ENCODE data around the gene AGBL4.

The AGBL4 gene

GRCh38 chr1:48908606-48909005, 1115.1 kb downstream of the AGBL4 start:
- Histone ChIP-seq H3K4me1 (ENCODE audit: control insufficient read depth, insufficient read depth, low read length, unreplicated experiment) (no peaks in the 10 kb centered on the region), H3K79me2 (ENCODE audit: control insufficient read depth, insufficient read depth, low read length, unreplicated experiment) (no peaks in the 10 kb centered on the region)

GRCh38 chr1:48906729-48907128, 1117.0 kb downstream of the AGBL4 start:
- H3K4me3 ChIP-seq (ENCODE audit: low read depth, low read length), result no peak overlapping the region
- 0 out of 2 replicates have a peak, but pooled peaks cover 7% of the 10 kb centered on the region for H3K27me3 ChIP-seq (ENCODE audit: insufficient read depth, low read length)
- no peak overlapping the region for H2AFZ ChIP-seq (ENCODE audit: low read length, unreplicated experiment)
- H3K27ac ChIP-seq (ENCODE audit: low read depth, low read length), result no peak overlapping the region
- no peaks in the 10 kb centered on the region for H3K4me1 ChIP-seq (ENCODE audit: control insufficient read depth, insufficient read depth, low read length, unreplicated experiment)
- H3K36me3 ChIP-seq (ENCODE audit: insufficient read depth, low read length), result no peaks in the 10 kb centered on the region
- no peaks in the 10 kb centered on the region for H3K79me2 ChIP-seq (ENCODE audit: control insufficient read depth, insufficient read depth, low read length, unreplicated experiment)

More at GRCh38 chr1:48908606-48909005, 1115.1 kb downstream of the AGBL4 start:
- H3K27me3 ChIP-seq (ENCODE audit: insufficient read depth, low read length), result peaks cover 12% of the 10 kb centered on the region
- H3K4me3 ChIP-seq (ENCODE audit: low read depth, low read length), result no peak overlapping the region
- H3K27ac ChIP-seq (ENCODE audit: low read depth, low read length), result no peak overlapping the region
- H3K36me3 ChIP-seq (ENCODE audit: insufficient read depth, low read length), result no peaks in the 10 kb centered on the region
- H2AFZ ChIP-seq (ENCODE audit: low read length, unreplicated experiment), result no peak overlapping the region

GRCh38 chr1:48906164-48906563, 1117.6 kb downstream of the AGBL4 start:
- no peak overlapping the region for H3K27ac ChIP-seq (ENCODE audit: low read depth, low read length)
- H2AFZ ChIP-seq (ENCODE audit: low read length, unreplicated experiment), result no peak overlapping the region
- H3K27me3 ChIP-seq (ENCODE audit: insufficient read depth, low read length), result 0 out of 2 replicates have a peak, but pooled peaks cover 7% of the 10 kb centered on the region
- no peak overlapping the region for H3K4me3 ChIP-seq (ENCODE audit: low read depth, low read length)
- no peaks in the 10 kb centered on the region for H3K79me2 ChIP-seq (ENCODE audit: control insufficient read depth, insufficient read depth, low read length, unreplicated experiment)
- H3K36me3 ChIP-seq (ENCODE audit: insufficient read depth, low read length), result no peaks in the 10 kb centered on the region
- H3K4me1 ChIP-seq (ENCODE audit: control insufficient read depth, insufficient read depth, low read length, unreplicated experiment), result no peaks in the 10 kb centered on the region

- Histone ChIP-seq H3K27me3 (ENCODE audit: insufficient read depth, low read length) (0 out of 2 replicates have a peak, but pooled peaks cover 3% of the 10 kb centered on the region), H3K4me3 (ENCODE audit: low read depth, low read length) (no peak overlapping the region), H3K36me3 (ENCODE audit: insufficient read depth, low read length) (no peaks in the 10 kb centered on the region), H3K27ac (ENCODE audit: low read depth, low read length) (no peak overlapping the region), H3K79me2 (ENCODE audit: control insufficient read depth, insufficient read depth, low read length, unreplicated experiment) (no peaks in the 10 kb centered on the region), H2AFZ (ENCODE audit: low read length, unreplicated experiment) (no peak overlapping the region), H3K4me1 (ENCODE audit: control insufficient read depth, insufficient read depth, low read length, unreplicated experiment) (no peaks in the 10 kb centered on the region)
Measured at GRCh38 chr1:48903291-48903690, 1120.5 kb downstream of the AGBL4 start.

- Histone ChIP-seq H3K79me2 (ENCODE audit: control insufficient read depth, insufficient read depth, low read length, unreplicated experiment) (no peaks in the 10 kb centered on the region), H2AFZ (ENCODE audit: low read length, unreplicated experiment) (no peak overlapping the region), H3K36me3 (ENCODE audit: insufficient read depth, low read length) (no peaks in the 10 kb centered on the region), H3K27ac (ENCODE audit: low read depth, low read length) (no peak overlapping the region), H3K27me3 (ENCODE audit: insufficient read depth, low read length) (peaks cover 5% of the 10 kb centered on the region; the same call in 1 of the 2 replicates), H3K4me3 (ENCODE audit: low read depth, low read length) (no peak overlapping the region), H3K4me1 (ENCODE audit: control insufficient read depth, insufficient read depth, low read length, unreplicated experiment) (no peaks in the 10 kb centered on the region)
Measured at GRCh38 chr1:48898894-48899293, 1124.9 kb downstream of the AGBL4 start.

- no peak overlapping the region for H3K27ac ChIP-seq (ENCODE audit: low read depth, low read length)
- H3K4me3 ChIP-seq (ENCODE audit: low read depth, low read length), result no peak overlapping the region
- H3K79me2 ChIP-seq (ENCODE audit: control insufficient read depth, insufficient read depth, low read length, unreplicated experiment), result no peaks in the 10 kb centered on the region
- peaks cover 8% of the 10 kb centered on the region; the same call in 1 of the 2 replicates for H3K27me3 ChIP-seq (ENCODE audit: insufficient read depth, low read length)
- H3K36me3 ChIP-seq (ENCODE audit: insufficient read depth, low read length), result no peaks in the 10 kb centered on the region
- no peak overlapping the region for H2AFZ ChIP-seq (ENCODE audit: low read length, unreplicated experiment)
- no peaks in the 10 kb centered on the region for H3K4me1 ChIP-seq (ENCODE audit: control insufficient read depth, insufficient read depth, low read length, unreplicated experiment)
Measured at GRCh38 chr1:48889615-48890014, 1134.1 kb downstream of the AGBL4 start.

GRCh38 chr1:48889082-48889481, 1134.7 kb downstream of the AGBL4 start:
- Histone ChIP-seq H3K27ac (ENCODE audit: low read depth, low read length) (no peak overlapping the region), H3K79me2 (ENCODE audit: control insufficient read depth, insufficient read depth, low read length, unreplicated experiment) (no peaks in the 10 kb centered on the region)

GRCh38 chr1:48887796-48888195, 1136.0 kb downstream of the AGBL4 start:
- Histone ChIP-seq H3K36me3 (ENCODE audit: insufficient read depth, low read length) (no peaks in the 10 kb centered on the region), H3K79me2 (ENCODE audit: control insufficient read depth, insufficient read depth, low read length, unreplicated experiment) (no peaks in the 10 kb centered on the region), H2AFZ (ENCODE audit: low read length, unreplicated experiment) (no peak overlapping the region), H3K27ac (ENCODE audit: low read depth, low read length) (no peak overlapping the region), H3K27me3 (ENCODE audit: insufficient read depth, low read length) (0 out of 2 replicates have a peak, but pooled peaks cover 4% of the 10 kb centered on the region), H3K4me1 (ENCODE audit: control insufficient read depth, insufficient read depth, low read length, unreplicated experiment) (no peaks in the 10 kb centered on the region), H3K4me3 (ENCODE audit: low read depth, low read length) (no peak overlapping the region)

More at GRCh38 chr1:48889082-48889481, 1134.7 kb downstream of the AGBL4 start:
- peaks cover 8% of the 10 kb centered on the region; the same call in 1 of the 2 replicates for H3K27me3 ChIP-seq (ENCODE audit: insufficient read depth, low read length)
- no peak overlapping the region for H3K4me3 ChIP-seq (ENCODE audit: low read depth, low read length)
- no peak overlapping the region for H2AFZ ChIP-seq (ENCODE audit: low read length, unreplicated experiment)
- H3K4me1 ChIP-seq (ENCODE audit: control insufficient read depth, insufficient read depth, low read length, unreplicated experiment), result no peaks in the 10 kb centered on the region
- no peaks in the 10 kb centered on the region for H3K36me3 ChIP-seq (ENCODE audit: insufficient read depth, low read length)

GRCh38 chr1:48882020-48882419, 1141.7 kb downstream of the AGBL4 start:
- Histone ChIP-seq H3K4me1 (ENCODE audit: control insufficient read depth, insufficient read depth, low read length, unreplicated experiment) (peaks cover 14% of the 10 kb centered on the region), H3K36me3 (ENCODE audit: insufficient read depth, low read length) (no peaks in the 10 kb centered on the region), H3K4me3 (ENCODE audit: low read depth, low read length) (no peak overlapping the region), H2AFZ (ENCODE audit: low read length, unreplicated experiment) (no peak overlapping the region), H3K27me3 (ENCODE audit: insufficient read depth, low read length) (no peaks in the 10 kb centered on the region), H3K27ac (ENCODE audit: low read depth, low read length) (no peak overlapping the region), H3K79me2 (ENCODE audit: control insufficient read depth, insufficient read depth, low read length, unreplicated experiment) (no peaks in the 10 kb centered on the region)

GRCh38 chr1:48878191-48878940, 1145.4 kb downstream of the AGBL4 start:
- Histone ChIP-seq H3K27ac (ENCODE audit: low read depth, low read length) (peak overlapping the region; percentile 74), H3K27me3 (ENCODE audit: insufficient read depth, low read length) (no peaks in the 10 kb centered on the region), H3K4me1 (ENCODE audit: control insufficient read depth, insufficient read depth, low read length, unreplicated experiment) (peaks cover 25% of the 10 kb centered on the region), H2AFZ (ENCODE audit: low read length, unreplicated experiment) (peak overlapping the region; percentile 37), H3K79me2 (ENCODE audit: control insufficient read depth, insufficient read depth, low read length, unreplicated experiment) (no peaks in the 10 kb centered on the region), H3K4me3 (ENCODE audit: low read depth, low read length) (peak overlapping the region; percentile 43), H3K36me3 (ENCODE audit: insufficient read depth, low read length) (no peaks in the 10 kb centered on the region)

GRCh38 chr1:48876330-48876785, 1147.4 kb downstream of the AGBL4 start:
- no peaks in the 10 kb centered on the region for H3K79me2 ChIP-seq (ENCODE audit: control insufficient read depth, insufficient read depth, low read length, unreplicated experiment)
- H3K36me3 ChIP-seq (ENCODE audit: insufficient read depth, low read length), result no peaks in the 10 kb centered on the region

More at GRCh38 chr1:48876330-48876785, 1147.4 kb downstream of the AGBL4 start:
- Histone ChIP-seq H3K4me1 (ENCODE audit: control insufficient read depth, insufficient read depth, low read length, unreplicated experiment) (peaks cover 25% of the 10 kb centered on the region), H2AFZ (ENCODE audit: low read length, unreplicated experiment) (peak overlapping the region; percentile 63), H3K27me3 (ENCODE audit: insufficient read depth, low read length) (no peaks in the 10 kb centered on the region), H3K27ac (ENCODE audit: low read depth, low read length) (0 out of 2 replicates have a peak overlapping the region, but pooled peaks have one; percentile 17), H3K4me3 (ENCODE audit: low read depth, low read length) (no peak overlapping the region)

Data from ACC112 (cell line).